Testis (tissue), 2 donors: ENCODE data around the gene IFI44.

Experiments used
- POLR2A ChIP-seq: fragments of 450-650 bp; IDR thresholded peaks from one replicate; pipeline ENCODE4 v1.6.1; 2017; ENCODE audit warnings: antibody characterized with exemption, mild to moderate bottlenecking, moderate library complexity
- TF ChIP-seq, protein P1 (sequence below), 3 experiments: fragments of 450-650 bp in 2 of 3; fragments of 200-600 bp in 1 of 3; sonication (generic) in 1 of 3; IDR thresholded peaks; one replicate each; pipeline ENCODE4 v1.5.1; 2016 to 2019; ENCODE audit warnings: antibody characterized with exemption in 3 of 3, mild to moderate bottlenecking in 2 of 3, moderate library complexity in 1 of 3

GRCh38 chr1:78699813-78700212, 50.2 kb downstream of the IFI44 start:
- TF ChIP-seq, protein P1, sequence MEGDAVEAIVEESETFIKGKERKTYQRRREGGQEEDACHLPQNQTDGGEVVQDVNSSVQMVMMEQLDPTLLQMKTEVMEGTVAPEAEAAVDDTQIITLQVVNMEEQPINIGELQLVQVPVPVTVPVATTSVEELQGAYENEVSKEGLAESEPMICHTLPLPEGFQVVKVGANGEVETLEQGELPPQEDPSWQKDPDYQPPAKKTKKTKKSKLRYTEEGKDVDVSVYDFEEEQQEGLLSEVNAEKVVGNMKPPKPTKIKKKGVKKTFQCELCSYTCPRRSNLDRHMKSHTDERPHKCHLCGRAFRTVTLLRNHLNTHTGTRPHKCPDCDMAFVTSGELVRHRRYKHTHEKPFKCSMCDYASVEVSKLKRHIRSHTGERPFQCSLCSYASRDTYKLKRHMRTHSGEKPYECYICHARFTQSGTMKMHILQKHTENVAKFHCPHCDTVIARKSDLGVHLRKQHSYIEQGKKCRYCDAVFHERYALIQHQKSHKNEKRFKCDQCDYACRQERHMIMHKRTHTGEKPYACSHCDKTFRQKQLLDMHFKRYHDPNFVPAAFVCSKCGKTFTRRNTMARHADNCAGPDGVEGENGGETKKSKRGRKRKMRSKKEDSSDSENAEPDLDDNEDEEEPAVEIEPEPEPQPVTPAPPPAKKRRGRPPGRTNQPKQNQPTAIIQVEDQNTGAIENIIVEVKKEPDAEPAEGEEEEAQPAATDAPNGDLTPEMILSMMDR (IDR thresholded peaks at IDR 0.05): no peak
- no peak for TF ChIP-seq POLR2A
